ENCODE measurements around the gene RADIL. TPM values are rescaled to one million over a fixed set of nuclear protein-coding genes. Genes with fewer than 3 reads are reported as not detected.

Gene RADIL
- total RNA-seq, 4 donors from 2014 or later, result 0.80 to 6.2 (median 1.7) TPM

- in situ Hi-C loops (cut with MboI; ENCODE audit: low pct_ligation_motif_present in 1 of 4, low pct_unique_long_range_greater_than_20kb in 1 of 4, low sequenced_read_pairs in 3 of 4) (loop anchor here in 3 of 4 donors (25.0 kb wide), 1 partner anchor 254 kb away; no protein-coding TSS in a partner anchor), intact Hi-C loops (cut with DNase I; ENCODE audit: low total_unique reads) (no loop called here)
- Histone ChIP-seq H3K36me3 (no peaks in the 10 kb centered on the region), H3K4me3 (no peak overlapping the region), H3K27me3 (no peaks in the 10 kb centered on the region), H3K27ac (no peak overlapping the region), H3K4me1 (no peaks in the 10 kb centered on the region), H3K9me3 (no peaks in the 10 kb centered on the region)
- WGBS, 2 donors (ENCODE audit: low coverage in 1 of 2), result 40 to 81% methylated on average over 1 to 17 of the region's 17 CpGs
- DNase-seq, result no peak
- TF ChIP-seq EP300 (IDR thresholded peaks at IDR 0.05; ENCODE audit: low read depth), result no peak
- TF ChIP-seq POLR2AphosphoS5 (IDR thresholded peaks at IDR 0.05), result no peak
- TF ChIP-seq, protein P1, sequence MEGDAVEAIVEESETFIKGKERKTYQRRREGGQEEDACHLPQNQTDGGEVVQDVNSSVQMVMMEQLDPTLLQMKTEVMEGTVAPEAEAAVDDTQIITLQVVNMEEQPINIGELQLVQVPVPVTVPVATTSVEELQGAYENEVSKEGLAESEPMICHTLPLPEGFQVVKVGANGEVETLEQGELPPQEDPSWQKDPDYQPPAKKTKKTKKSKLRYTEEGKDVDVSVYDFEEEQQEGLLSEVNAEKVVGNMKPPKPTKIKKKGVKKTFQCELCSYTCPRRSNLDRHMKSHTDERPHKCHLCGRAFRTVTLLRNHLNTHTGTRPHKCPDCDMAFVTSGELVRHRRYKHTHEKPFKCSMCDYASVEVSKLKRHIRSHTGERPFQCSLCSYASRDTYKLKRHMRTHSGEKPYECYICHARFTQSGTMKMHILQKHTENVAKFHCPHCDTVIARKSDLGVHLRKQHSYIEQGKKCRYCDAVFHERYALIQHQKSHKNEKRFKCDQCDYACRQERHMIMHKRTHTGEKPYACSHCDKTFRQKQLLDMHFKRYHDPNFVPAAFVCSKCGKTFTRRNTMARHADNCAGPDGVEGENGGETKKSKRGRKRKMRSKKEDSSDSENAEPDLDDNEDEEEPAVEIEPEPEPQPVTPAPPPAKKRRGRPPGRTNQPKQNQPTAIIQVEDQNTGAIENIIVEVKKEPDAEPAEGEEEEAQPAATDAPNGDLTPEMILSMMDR (IDR thresholded peaks at IDR 0.05), result no peak
- TF ChIP-seq POLR2A (IDR thresholded peaks at IDR 0.05), result no peak
Measured at GRCh38 chr7:4833176-4833575, 50.3 kb downstream of the RADIL start.

- Histone ChIP-seq H3K27ac (no peak overlapping the region), H3K36me3 (no peaks in the 10 kb centered on the region), H3K4me3 (no peak overlapping the region), H3K4me1 (no peaks in the 10 kb centered on the region), H3K9me3 (no peaks in the 10 kb centered on the region), H3K27me3 (no peaks in the 10 kb centered on the region)
- intact Hi-C loops (cut with DNase I; ENCODE audit: low total_unique reads), result no loop called here
- TF ChIP-seq POLR2AphosphoS5 (IDR thresholded peaks at IDR 0.05) (no peak), POLR2A (IDR thresholded peaks at IDR 0.05) (no peak), EP300 (IDR thresholded peaks at IDR 0.05; ENCODE audit: low read depth) (no peak)
- TF ChIP-seq, protein P1 (IDR thresholded peaks at IDR 0.05), result no peak
- WGBS, 2 donors (ENCODE audit: low coverage in 1 of 2), result 91 to 95% methylated on average over 15 to 16 of the region's 16 CpGs
- no peak for DNase-seq
- in situ Hi-C loops (cut with MboI; ENCODE audit: low pct_ligation_motif_present in 1 of 4, low pct_unique_long_range_greater_than_20kb in 1 of 4, low sequenced_read_pairs in 3 of 4), result loop anchor here in 3 of 4 donors (25.0 kb wide), 1 partner anchor 255 kb away; no protein-coding TSS in a partner anchor
Measured at GRCh38 chr7:4832711-4833110, 50.8 kb downstream of the RADIL start.

GRCh38 chr7:4831723-4832495 is 51.6 kb downstream of the RADIL start:
- H3K36me3 ChIP-seq, result no peaks in the 10 kb centered on the region
- H3K27ac ChIP-seq, result no peak overlapping the region
- WGBS, 2 donors (ENCODE audit: low coverage in 1 of 2), result 85 to 87% methylated on average over 11 to 17 of the region's 17 CpGs
- TF ChIP-seq POLR2AphosphoS5 (IDR thresholded peaks at IDR 0.05), result no peak
- in situ Hi-C loops (cut with MboI; ENCODE audit: low pct_ligation_motif_present in 1 of 4, low pct_unique_long_range_greater_than_20kb in 1 of 4, low sequenced_read_pairs in 3 of 4), result loop anchor here in 3 of 4 donors (25.0 kb wide), 1 partner anchor 255 kb away; no protein-coding TSS in a partner anchor
- no peak overlapping the region for H3K4me3 ChIP-seq
- no peaks in the 10 kb centered on the region for H3K27me3 ChIP-seq
- no peaks in the 10 kb centered on the region for H3K4me1 ChIP-seq
- intact Hi-C loops (cut with DNase I; ENCODE audit: low total_unique reads), result no loop called here
- no peak for DNase-seq
- H3K9me3 ChIP-seq, result no peaks in the 10 kb centered on the region

- no peaks in the 10 kb centered on the region for H3K4me1 ChIP-seq
- TF ChIP-seq POLR2A (IDR thresholded peaks at IDR 0.05) (no peak), EP300 (IDR thresholded peaks at IDR 0.05; ENCODE audit: low read depth) (no peak)
- TF ChIP-seq, protein P1 (IDR thresholded peaks at IDR 0.05), result peak; percentile 57 to 75 (median 62)
- no peaks in the 10 kb centered on the region for H3K27me3 ChIP-seq
- no peaks in the 10 kb centered on the region for H3K36me3 ChIP-seq
- H3K27ac ChIP-seq, result no peak overlapping the region
- no peak overlapping the region for H3K4me3 ChIP-seq
- intact Hi-C loops (cut with DNase I; ENCODE audit: low total_unique reads), result no loop called here
- in situ Hi-C loops (cut with MboI; ENCODE audit: low pct_ligation_motif_present in 1 of 4, low pct_unique_long_range_greater_than_20kb in 1 of 4, low sequenced_read_pairs in 3 of 4), result loop anchor here in 3 of 4 donors (25.0 kb wide), 1 partner anchor 257 kb away; no protein-coding TSS in a partner anchor
- H3K9me3 ChIP-seq, result no peaks in the 10 kb centered on the region
- WGBS, 2 donors (ENCODE audit: low coverage in 1 of 2), result 45% methylated on average over 14 of the region's 14 CpGs; no CpG with 5 or more reads in 1 of the 2 donors
- peak; percentile 53 for DNase-seq
Measured at GRCh38 chr7:4830176-4830575, 53.3 kb downstream of the RADIL start.
